ENCODE measurements around the gene SNAPC2.

Gene SNAPC2

DNA sequence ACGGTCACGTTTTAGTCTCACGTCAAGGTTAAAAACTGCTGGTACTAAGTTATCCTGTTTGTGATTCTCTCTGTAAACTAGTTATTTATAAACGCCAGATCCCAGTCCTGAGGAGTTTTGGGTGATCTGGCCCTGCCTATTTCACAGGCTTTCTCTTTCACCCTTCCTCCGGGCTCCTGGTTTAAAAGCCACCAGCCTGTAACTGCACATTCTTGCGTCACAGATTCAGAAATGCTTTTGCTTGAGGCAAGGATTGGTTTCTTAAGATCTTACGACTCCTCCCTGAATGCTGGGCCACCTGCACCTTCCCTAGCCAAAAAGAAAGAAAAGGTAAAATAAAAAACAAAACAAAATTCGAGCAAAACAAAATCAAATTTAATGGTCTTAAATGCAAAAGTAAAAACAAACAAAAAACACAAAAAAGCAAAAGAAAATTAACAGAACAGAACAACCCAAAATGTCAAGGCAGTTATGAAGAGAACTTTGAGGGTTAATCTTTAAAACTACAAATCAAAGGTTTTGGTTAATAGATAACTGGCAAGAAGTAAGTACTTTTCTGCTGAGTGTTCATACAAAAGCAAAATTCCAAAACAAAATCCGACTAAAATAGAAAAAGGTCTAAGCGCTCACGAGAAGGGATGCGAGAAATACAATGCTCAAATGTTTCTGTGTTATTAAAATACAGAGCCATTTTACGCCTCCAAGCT, 41.9 kb downstream of the SNAPC2 start:
- FAIRE-seq (no peak), DNase-seq (ENCODE audit: insufficient read length, low spot score) (no peak)
- TF ChIP-seq CTCF (IDR thresholded peaks at IDR 0.05; ENCODE audit: insufficient read depth, missing control alignments): no peak

- FAIRE-seq: no peak
- no peak for DNase-seq (ENCODE audit: insufficient read length, low spot score)
- no peak for TF ChIP-seq CTCF (IDR thresholded peaks at IDR 0.05; ENCODE audit: insufficient read depth, missing control alignments)
Measured at GRCh38 chr19:7962644-7963268, 42.6 kb downstream of the SNAPC2 start.

DNA sequence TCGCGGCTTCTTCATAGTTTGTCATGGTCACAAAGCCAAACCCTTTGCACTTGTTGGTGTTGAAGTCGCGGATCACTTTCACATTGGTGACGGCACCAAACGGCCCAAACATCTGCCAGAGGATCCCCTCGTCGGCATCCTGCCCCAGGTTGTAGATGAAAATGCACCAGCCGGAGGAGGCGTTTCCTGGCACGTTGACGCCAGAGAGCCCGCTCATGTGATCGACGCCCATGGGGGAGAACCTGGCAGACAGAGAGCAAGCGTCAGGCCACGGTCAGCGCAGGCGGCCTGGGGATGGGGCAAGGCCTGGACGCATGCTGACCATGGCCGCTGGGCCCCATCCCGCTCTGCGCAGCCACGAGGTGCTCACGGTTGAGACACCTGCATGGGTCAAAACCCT, 43.4 kb downstream of the SNAPC2 start:
- no peak for FAIRE-seq
- TF ChIP-seq CTCF (IDR thresholded peaks at IDR 0.05; ENCODE audit: insufficient read depth, missing control alignments): no peak
- DNase-seq (ENCODE audit: insufficient read length, low spot score): no peak

GRCh38 chr19:7965259-7965841, 45.2 kb downstream of the SNAPC2 start:
- FAIRE-seq: no peak
- no peak for TF ChIP-seq CTCF (IDR thresholded peaks at IDR 0.05; ENCODE audit: insufficient read depth, missing control alignments)
- DNase-seq (ENCODE audit: insufficient read length, low spot score): no peak

GRCh38 chr19:7965921-7966665, 46.0 kb downstream of the SNAPC2 start:
- DNase-seq (ENCODE audit: insufficient read length, low spot score) (no peak), FAIRE-seq (no peak)
- no peak for TF ChIP-seq CTCF (IDR thresholded peaks at IDR 0.05; ENCODE audit: insufficient read depth, missing control alignments)

GRCh38 chr19:7968008-7968795, 48.1 kb downstream of the SNAPC2 start:
- TF ChIP-seq CTCF (IDR thresholded peaks at IDR 0.05; ENCODE audit: insufficient read depth, missing control alignments): no peak
- no peak for DNase-seq (ENCODE audit: insufficient read length, low spot score)
- FAIRE-seq: no peak
